ENCODE data around the gene CHD3.

DNA sequence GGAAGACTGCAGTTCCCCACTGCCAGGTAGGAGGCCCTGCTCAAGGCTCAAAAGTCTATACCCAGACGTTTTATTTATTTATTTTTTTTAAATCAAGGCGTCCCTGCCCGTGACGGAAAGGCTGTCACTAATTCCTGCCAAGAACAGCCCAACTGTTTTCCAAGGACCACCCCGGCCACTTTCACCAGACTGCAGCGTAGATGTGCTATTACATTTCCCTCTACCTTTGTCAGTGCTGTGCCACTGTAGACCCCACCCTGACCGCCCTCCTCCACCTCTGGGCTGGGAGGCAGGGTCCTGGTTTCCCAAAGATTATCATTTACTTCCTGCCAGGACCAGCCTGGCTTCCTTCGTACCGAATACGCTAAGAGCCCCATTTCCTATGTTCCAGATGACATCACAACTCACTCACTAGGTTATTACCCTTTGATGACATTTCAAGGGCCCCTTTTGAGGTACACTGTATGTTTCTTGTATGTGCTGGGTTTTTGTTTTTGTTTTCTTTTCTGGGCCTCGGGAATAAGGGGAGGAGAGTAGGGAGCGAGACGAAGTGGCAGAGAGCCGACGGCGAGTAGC lies 33.8 kb downstream of the CHD3 start:
- TF ChIP-seq, protein P1, sequence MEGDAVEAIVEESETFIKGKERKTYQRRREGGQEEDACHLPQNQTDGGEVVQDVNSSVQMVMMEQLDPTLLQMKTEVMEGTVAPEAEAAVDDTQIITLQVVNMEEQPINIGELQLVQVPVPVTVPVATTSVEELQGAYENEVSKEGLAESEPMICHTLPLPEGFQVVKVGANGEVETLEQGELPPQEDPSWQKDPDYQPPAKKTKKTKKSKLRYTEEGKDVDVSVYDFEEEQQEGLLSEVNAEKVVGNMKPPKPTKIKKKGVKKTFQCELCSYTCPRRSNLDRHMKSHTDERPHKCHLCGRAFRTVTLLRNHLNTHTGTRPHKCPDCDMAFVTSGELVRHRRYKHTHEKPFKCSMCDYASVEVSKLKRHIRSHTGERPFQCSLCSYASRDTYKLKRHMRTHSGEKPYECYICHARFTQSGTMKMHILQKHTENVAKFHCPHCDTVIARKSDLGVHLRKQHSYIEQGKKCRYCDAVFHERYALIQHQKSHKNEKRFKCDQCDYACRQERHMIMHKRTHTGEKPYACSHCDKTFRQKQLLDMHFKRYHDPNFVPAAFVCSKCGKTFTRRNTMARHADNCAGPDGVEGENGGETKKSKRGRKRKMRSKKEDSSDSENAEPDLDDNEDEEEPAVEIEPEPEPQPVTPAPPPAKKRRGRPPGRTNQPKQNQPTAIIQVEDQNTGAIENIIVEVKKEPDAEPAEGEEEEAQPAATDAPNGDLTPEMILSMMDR (IDR thresholded peaks at IDR 0.05) = no peak
- TF ChIP-seq ZNF302 (CRISPR knock-in tag; IDR thresholded peaks at IDR 0.05) = no peak
- no peak for TF ChIP-seq ESRRA (IDR thresholded peaks at IDR 0.05; ENCODE audit: borderline replicate concordance, low read length)
- no peak for TF ChIP-seq RCOR1 (IDR thresholded peaks at IDR 0.05; ENCODE audit: low read depth, low read length)
- TF ChIP-seq, protein P2, sequence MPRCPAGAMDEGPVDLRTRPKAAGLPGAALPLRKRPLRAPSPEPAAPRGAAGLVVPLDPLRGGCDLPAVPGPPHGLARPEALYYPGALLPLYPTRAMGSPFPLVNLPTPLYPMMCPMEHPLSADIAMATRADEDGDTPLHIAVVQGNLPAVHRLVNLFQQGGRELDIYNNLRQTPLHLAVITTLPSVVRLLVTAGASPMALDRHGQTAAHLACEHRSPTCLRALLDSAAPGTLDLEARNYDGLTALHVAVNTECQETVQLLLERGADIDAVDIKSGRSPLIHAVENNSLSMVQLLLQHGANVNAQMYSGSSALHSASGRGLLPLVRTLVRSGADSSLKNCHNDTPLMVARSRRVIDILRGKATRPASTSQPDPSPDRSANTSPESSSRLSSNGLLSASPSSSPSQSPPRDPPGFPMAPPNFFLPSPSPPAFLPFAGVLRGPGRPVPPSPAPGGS (IDR thresholded peaks at IDR 0.05) = no peak
- TF ChIP-seq BHLHE40 (IDR thresholded peaks at IDR 0.05; ENCODE audit: low read depth, low read length) = no peak
- no peak for TF ChIP-seq NR3C1 (IDR thresholded peaks at IDR 0.05)
- no peak for TF ChIP-seq MAFK (IDR thresholded peaks at IDR 0.05; ENCODE audit: partially characterized antibody)
- no peak for TF ChIP-seq POLR2A (IDR thresholded peaks at IDR 0.05; ENCODE audit: low read length)
- TF ChIP-seq, protein P3, sequence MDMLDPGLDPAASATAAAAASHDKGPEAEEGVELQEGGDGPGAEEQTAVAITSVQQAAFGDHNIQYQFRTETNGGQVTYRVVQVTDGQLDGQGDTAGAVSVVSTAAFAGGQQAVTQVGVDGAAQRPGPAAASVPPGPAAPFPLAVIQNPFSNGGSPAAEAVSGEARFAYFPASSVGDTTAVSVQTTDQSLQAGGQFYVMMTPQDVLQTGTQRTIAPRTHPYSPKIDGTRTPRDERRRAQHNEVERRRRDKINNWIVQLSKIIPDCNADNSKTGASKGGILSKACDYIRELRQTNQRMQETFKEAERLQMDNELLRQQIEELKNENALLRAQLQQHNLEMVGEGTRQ (IDR thresholded peaks at IDR 0.05) = no peak
